ENCODE data around the gene SURF6.
A peak's percentile ranks its signal among the peaks of the same experiment; 100 is the strongest.
"Not testable (repeated sequence)": the region's sequence is repeated elsewhere in the genome, so short reads cannot be mapped to it uniquely, and the experiment has no call there.

Gene SURF6

DNA sequence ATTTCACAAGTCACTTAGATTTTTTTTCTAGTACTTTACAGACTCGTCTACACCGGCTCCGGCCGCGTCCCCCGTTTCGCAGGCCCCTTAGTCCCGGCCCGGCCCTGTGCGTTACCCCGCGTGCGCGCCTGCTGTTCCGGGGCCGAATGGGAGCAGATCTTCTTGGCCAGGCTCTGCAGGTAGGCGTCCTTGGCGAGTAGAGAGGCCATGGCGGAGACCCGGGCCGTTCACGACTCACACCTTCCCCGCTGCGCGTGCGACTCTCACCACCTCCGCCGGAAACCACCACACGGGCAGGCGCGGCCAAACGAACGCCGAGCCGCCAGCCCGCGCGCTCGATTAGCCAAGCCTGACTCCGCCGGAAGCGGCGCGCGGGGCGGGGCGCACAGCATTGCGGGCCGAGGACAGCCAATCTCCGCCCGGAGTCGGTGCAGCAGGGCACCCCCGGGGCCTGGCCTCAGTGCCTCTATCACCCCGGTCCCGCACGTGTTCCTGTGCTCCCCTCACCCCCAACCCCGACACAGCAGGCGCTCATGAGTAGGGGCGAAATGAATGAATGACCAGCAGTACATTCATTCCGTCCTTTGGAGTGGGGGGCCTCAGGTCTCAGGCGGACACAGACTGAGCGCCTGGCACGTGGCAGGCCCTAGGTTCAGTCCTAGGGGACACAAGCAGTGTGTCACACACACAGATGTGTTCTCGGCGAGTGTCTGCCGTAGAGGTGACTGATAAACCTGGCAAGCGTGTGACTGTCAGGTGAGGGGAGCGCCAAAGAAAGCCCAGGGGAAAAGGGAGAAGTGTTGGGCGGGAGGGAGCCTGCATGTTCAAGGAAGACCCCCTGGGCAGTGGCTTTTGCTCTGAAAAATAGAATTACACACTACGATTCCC lies at the start of gene SURF6:
Gene SURF6 (minus strand): TSS at position 265 of the 888 bp plus-strand sequence. CDS start 56 bp downstream, at position 209.
- peak; percentile 83 for DNase-seq

DNA sequence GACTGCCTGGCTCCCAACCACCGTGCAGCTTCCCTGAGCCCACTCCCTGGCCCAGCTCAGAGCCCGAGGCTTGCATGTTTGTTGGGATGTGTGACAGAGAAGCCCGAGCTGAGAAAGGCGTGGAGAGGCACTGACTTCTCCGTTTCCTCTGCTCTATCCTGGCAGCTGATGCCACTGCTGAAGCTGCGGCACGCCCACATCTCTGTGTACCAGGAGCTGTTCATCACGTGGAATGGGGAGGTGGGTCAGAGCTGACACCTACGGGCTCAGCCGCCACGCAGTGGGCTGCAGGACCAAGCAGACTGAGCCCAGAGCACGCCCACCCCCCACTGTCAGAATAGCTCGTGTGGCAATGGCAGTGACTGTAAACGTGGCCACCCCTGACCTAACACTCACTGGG lies 49.5 kb upstream of the SURF6 start:
- no peak for DNase-seq

DNA sequence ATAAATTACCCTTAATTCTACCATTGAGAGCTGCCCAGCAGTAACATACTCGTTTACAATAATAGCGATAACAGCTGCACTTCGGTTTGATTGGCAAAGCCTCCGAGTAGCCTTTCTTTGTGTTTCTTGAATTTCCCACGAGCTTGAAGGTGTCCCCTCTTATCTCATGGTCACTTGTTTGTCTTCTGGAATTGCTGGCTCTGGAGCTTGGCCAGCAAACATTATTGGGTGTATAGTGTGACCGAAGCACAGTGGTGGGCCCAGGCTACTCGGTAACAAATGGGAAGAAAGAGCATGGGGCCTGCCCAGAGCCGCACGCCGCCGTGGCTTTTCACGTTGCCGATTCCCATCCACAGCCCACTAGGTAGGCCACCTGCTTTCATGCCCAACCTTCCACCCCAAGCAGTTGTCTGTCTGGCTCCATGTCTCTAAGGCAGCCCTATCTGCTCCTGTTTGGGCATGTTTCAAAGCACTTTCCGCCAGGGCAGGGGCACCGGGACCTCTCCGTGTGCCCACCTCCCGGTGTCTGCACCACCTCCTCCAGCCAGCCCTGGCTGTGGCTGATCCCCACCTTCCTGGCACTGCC lies 48.8 kb upstream of the SURF6 start:
- DNase-seq, result no peak

DNA sequence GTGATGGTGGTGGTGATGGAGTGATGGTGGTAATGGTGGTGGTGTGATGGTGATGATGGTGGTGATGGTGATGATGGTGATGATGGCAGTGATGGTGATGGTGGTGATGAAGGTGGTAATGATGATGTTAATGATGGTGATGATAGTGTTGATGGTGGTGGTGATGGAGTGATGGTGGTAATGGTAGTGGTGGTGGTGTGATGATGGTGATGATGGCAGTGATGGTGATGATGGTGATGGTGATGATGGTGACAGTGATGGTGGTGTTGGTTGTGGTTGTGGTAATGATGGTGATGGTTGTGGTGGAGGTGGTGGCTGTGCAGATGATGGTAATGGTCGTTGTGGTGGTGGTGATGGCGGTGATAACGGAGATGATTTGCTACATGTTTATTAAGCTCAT lies 47.5 kb upstream of the SURF6 start:
- no peak for DNase-seq

DNA sequence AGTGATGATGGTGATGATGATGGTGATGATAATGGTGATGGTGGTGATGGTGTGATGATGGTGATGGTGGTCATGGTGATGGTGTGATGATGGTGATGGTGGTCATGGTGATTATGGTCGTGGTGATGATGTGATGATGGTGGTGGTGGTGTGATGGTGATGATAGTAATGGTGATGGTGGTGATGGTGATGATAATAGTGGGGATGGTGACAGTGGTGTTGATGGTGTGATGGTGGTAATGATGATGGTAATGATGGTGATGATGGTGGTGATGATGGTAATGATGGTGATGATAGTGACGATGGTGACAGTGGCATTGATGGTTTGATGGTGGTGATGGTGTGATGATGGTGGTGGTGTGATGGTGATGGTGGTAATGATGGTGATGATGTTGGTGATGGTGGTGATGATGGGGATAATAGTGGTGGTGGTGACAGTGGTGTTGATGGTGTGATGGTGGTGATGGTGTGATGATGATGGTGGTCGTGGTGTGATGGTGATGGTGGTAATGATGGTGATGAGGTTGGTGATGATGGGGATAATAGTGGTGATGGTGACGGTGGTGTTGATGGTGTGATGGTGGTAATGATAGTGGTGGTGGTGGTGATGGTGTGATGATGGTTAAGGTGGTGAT lies 46.6 kb upstream of the SURF6 start:
- DNase-seq, result no peak

DNA sequence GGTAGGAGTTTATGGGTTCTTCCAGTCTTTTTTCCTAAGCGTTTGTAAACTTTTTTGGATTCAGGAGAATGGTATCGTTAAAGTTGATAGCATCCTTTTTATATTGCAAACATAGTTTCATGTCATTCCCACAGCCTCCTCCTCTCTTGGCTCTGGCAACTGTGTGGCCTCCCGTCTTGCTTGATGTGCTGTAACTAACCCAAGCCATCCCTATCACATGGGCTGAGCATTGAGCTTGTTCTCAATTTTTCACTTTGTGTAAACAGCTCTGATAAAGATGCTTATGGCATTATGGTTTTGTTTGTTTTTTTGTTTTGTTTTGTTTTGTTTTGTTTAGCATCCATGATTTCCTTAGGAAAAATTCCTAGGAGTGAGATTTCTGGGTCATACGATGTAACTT lies 44.7 kb upstream of the SURF6 start:
- no peak for DNase-seq

DNA sequence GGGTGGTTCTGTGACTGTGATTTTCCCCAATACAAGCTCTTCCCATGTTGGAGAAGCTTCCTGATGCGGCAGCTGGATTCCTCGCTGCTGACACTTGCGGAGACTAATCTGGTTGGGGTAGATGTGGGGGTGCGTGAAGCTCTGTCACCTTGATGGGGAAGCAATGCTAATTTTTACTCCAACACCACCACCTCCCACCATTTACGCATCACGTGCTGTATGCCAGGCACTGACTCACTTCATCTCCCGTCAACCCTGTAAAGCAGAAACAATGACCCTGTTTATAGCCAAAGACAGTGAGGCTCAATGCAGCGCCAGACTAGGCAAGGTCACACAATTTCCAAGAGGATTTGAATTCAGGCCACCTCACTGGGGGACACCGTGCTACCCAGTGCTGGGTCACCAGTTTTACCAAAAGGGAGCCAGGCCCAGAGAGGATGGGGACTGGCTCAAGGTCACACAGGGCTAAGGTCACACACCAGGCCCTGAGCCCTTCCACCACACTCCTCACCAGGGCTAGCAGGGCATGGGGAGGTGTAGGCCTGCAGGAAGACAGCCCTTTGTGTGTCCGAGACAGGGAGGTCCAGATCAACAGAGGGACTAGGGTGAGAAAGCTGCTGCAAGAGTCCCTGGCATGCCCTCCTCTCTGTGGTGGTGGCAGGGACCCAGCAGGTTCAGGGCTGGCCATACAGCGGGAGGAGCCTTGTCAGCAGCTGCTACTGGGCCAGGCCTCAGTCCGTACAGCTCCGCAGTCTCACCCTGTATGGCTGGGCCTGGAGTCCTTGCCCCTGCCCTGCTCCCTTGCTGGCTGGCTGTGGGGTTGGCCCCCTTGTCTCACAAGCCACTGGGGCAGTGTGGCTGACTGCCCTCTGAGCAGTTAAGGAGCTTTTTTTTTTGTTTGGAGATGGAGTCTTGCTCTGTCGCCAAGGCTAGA lies 43.4 kb upstream of the SURF6 start:
- DNase-seq, result no peak

DNA sequence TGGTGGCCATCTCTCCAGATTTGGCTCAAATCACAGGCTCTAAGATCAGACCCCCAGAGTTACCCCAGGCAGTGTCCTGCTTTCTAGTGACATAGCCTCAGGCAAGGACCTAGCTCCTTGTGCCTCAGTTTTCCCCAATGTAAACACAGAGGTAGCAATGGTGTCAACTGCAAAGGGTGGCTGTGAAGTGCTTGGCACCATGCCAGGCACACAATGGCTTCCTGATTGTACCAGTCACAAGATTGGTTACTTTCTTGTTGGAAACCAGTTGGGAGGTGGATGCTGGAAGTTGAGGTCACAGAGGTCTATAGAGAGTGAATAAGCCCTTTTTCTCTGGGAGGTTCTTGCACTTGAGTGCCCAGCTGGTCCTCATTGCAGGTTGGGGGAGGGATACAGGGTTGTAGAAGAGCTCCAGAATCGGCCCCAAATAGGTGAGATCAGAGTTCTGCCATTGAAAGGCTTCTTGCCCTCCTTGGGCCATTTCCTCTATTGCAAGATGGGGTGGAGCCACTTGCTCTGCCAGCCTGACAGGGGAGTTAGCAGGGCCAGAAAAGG lies 42.5 kb upstream of the SURF6 start:
- DNase-seq, result no peak

DNA sequence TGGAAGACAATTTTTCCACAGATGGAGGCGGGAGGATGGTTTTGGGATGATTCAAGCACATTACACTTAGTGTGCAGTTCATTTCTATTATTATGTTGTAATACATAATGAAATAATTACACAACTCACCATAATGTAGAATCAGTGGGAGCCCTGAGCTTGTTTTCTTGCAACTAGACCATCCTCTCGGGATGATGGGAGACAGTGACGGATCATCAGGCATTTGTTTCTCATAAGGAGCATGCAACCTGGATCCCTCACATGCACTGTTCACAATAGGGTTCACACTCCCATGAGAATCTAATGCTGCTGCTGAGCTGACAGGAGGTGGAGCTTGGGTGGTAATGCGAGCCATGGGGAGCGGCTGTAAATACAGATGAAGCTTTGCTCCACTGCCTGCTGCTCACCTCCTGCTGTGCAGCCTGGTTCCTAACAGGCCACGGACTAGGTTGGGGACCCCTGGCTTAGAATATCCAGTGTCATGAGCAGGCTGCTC lies 41.8 kb upstream of the SURF6 start:
- no peak for DNase-seq

DNA sequence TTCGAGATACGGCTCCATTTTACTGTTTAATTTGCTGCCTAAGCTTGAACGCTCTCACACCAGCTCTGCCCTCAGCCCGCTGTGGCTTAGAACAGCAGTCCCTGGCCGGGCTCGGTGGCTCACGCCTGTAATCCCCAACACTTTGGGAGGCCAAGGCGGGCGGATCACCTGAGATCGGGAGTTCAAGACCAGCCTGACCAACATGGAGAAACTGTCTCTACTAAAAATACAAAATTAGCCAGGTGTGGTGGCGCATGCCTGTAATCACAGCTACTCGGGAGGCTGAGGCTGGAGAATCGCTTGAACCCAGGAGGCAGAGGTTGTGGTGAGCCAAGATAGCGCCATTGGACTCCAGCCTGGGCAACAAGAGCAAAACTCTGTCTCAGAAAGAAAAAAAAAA lies 41.3 kb upstream of the SURF6 start:
- DNase-seq, result not testable (repeated sequence)

DNA sequence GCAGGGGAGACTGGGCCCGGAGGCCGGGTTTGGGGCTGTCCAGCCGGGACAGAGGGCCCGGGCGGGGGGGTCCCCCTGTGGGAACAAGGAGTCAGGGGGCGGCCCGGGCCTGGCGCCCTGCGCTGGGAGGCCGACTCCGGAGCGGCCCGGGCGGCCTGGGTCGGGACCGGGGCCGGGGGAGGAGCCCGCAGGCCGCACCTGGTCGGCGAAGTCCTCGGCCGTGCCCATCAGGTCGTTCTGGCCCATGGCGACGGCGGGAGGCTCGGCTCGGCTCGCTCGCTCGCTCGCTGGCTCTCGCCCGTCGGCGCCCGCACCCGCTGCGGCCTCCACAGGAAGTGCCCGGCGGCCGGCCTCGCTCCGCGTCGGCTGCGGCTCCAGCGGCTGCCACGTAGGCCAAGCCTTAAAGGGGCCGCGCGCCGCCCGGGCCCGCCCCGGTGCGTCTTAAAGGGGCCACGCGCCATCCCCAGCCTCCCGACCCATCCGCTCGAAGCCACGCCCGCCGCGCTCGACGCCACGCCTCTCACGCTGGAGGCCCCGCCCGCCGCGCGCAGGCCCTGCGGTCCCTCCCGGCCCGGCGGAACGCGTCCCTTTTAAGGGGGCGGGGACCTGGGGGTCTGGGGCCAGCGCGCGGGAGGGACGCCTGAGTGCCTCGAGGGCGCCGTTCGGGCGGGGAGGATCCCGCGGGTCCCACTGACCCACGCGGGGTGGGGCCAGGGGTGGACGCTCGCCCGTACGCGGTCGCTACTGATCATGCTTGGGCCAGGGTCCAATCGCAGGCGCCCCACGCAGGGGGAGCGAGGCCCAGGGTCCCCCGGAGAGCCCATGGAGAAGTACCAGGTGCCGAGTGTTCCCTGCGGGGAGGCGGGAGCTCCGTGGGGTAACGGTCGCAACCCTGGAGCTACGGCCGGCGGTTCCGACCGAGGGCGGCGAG lies 40.0 kb upstream of the SURF6 start, which contains the start of the genes STKLD1 and SURF4:
Gene STKLD1 (plus strand): TSS at position 643 of the 931 bp plus-strand sequence. CDS start 108 bp downstream, at position 751.
Gene SURF4 (minus strand): TSS at position 337 of the 931 bp plus-strand sequence. CDS start 91 bp downstream, at position 246.
- DNase-seq, result peak; percentile 84

DNA sequence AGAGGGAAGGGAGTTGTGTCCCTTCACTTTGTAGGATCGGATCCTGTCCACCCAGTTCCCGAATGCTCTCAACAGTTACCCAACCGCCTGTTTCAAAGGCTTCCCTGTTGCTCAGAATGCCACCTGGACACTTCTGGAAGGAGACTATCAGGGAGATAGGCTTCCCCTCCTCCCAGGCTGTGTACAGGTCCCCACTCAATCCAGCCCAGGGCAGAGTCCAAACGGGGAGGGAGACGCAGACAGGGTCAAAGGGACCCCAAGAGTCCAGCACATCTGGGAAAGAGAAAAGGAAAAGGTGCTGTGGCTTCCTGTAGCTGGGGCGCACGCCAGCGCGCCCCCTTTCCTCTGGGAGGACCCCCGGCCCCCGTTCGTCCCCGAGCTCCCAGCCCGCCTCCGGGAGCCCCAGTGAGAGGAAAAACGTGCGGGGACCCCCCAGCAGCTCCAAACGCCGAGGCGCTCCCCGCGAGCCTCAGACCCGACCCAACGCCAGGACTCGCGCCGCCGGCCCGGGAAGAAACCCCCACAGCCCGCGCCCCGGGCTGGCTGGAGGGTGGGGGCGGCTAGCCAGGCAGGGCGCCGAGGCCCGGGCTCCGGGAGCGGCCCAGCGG lies 39.2 kb upstream of the SURF6 start:
- no peak for DNase-seq

DNA sequence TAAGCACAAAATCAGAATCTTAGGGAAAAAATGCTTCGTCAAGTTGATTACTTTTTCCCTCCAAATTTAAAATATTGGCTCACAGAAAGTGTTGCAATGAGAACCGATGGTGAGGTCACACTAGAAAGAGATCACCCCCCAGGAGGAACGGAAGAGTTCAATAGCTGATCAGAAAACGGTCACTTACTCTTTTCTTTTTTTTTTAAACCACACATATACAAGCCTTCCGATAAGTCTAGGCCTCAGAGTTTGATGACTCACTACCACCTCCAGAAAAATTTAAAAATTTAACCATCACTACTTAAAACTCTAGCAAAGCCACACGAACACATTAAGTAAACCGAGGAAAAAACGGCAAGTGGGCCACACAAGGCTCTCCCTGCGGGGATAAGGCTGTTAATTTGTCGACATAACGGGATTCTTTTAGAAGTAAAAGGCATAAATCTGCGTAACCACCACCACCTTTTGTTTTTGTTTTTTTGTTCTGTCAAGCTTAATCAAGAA lies 38.7 kb upstream of the SURF6 start:
- no peak for DNase-seq

DNA sequence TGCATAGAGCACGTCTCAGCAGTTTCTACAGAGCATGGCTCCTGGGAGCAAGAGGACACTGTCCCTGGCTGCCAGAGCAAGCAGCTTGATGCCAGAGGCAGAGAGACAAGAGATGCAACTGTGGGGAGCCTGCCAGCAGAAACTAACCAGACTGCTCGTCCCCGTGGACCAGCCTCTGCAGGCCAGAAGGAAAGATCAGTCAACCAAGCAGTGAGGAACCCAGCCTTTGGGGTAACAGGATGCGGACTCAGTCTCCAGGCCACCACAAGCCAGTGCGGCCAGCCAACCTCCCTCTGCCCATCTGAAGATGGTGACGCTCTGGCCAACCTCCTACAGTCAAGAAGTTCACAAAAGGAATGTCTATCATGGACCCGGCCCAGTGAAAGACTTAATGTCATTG lies 36.2 kb upstream of the SURF6 start:
- DNase-seq, result no peak

DNA sequence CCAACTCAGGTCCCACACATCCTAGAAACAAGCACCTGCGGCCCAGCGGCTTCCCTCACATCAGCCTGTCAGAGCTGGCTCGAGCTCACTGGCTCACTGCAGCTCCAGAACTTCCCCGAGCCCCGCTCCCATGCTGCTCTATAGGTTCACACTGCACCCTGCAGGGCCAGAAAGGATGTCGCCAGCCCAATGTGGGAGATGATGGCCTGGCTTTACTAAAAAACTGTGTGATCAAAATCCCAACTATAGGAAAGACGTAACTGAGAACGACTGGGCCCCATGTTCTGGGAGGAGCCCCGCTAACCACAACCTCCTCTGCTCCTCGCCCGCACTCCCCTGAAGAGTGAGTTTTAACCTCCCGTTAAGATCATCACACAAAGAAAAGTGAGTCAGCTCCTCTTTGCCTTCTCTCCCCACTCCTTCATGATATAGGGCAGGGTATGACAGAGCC lies 35.3 kb upstream of the SURF6 start:
- DNase-seq, result no peak

DNA sequence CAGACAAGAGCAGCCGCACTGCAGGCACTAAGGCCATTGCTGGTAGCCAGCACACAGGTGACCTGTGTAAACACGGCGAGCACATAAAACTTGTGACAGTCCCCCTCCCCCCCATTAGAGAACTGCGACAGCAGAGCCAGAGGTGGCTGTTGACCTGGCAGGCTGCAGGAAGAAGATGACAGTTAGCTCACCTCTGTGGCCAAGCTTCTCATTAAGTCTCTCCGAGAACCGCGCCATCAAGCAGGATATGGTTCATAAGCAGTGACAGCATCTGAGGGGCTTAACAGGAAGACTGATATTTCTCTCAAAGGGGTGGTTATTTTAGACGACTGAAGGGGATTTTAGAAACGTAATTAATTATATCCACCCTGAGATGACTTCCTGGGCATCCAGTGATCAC lies 34.7 kb upstream of the SURF6 start:
- DNase-seq, result no peak

DNA sequence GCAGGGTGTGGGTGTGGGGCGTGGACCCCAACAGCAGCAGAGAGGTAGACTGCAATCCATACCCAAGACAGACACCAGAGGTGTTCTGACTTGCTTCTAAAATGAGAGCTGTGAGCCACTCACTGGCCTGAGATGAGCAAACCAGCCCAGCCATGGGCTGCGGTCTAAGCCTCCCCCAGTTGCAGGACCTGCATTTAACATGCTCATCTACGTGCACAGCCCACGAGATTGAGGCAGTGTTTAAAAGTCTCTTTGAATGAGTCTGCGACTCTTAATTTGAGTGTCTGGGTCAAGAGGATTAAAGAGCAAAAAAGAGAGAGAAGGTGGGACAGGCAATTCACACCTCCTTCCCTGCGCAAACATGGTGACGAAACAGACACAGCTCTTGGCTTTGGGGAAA lies 33.9 kb upstream of the SURF6 start:
- DNase-seq, result no peak

DNA sequence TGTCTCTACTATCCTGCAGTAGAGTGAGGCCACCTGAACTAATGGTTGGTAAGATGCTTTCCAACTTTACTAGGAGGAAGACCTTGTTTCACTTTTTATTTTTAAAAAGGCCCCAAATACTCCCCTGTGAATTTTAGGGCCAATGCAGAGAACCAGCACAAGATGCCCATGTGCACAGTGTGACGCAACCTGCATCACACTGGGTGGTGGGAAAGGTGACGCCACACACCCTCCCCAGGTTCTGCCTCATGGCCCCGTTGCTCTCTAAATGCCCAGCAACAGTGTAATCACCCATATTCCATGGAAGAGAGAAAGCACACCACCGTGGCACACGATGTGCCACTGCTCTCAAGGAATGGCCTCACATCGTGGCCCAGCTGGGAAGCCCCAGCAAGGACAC lies 33.4 kb upstream of the SURF6 start:
- DNase-seq, result no peak

DNA sequence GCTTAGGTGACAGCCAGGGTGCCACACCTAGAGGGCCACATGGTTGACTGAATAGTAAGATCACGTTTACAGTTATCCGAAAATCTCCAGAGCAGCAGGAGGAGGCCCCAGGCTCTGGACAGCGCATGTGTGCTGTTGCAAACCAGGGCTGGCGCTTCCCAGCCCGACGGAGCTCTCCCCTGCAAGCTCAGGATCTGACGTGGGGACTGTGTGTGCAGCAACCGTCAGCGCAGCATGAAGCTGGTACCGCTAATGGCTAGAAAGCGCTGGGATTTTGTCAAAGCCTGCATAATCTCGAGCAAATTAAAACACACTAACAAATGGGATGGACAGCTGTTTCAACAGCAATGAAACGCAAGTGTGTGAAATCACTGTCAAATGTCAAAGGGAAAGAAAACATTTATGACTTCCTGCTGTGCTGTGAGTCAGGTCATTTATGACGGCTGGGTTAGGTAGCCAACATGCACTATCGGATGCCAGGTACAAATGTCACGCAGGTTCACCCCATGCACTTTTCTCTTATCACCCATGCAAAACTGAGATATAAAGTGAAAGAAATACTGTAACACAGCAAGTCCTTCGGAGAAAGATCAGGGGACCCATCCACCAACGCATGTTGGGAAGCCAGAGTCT lies 32.4 kb upstream of the SURF6 start:
- peak; percentile 47 for DNase-seq

DNA sequence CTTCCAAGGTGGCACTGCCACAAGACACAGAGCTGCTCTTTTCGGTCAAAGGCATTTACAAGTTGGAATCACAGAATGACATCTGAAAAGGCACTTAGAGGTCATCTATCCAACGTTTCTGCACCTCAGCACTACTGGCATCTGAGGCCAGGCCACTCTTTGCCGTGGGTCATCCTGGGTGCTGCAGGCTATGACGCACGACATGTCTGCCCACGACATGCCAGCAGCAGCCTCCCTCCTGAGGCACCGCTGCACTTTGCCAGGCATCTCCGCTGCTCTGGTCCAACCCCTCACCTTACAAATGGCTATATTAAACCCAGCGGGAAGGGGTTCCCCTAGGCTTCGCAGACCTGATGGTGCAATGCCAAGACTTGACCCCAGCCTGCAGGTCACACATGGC lies 31.8 kb upstream of the SURF6 start:
- no peak for DNase-seq

Measured in NCI-H748 treated with DMSO at 0.1 percent for 48 hours (cell line).